GM18517 (cell line): ENCODE data around the gene SPEF1.

Experiments
- ATAC-seq: cut with Tn5 transposase; IDR thresholded peaks from one replicate; pipeline ENCODE4 v1.9.1; 2021; ENCODE audit warnings: mild to moderate bottlenecking, moderate library complexity; ENCODE audit not compliant: unreplicated experiment

Gene SPEF1

GRCh38 chr20:3767427-3768341 is 13.6 kb downstream of the SPEF1 start, which contains the start of gene ADISSP:
TSS of gene ADISSP (minus strand) at chr20:3767753. CDS start at chr20:3760100, 7,653 bp downstream.
- ATAC-seq = peak; percentile 81

- no peak for ATAC-seq
These were observed 14.2 kb downstream of the SPEF1 start for GRCh38 chr20:3767110-3767426.

- ATAC-seq = no peak
These were observed 14.7 kb downstream of the SPEF1 start for GRCh38 chr20:3766422-3767109.

- ATAC-seq = no peak
These were observed 15.9 kb downstream of the SPEF1 start for GRCh38 chr20:3765171-3765882.

GRCh38 chr20:3764659-3765058 is 16.6 kb downstream of the SPEF1 start:
- no peak for ATAC-seq

- ATAC-seq = no peak
These were observed 17.3 kb downstream of the SPEF1 start for GRCh38 chr20:3763671-3764601.

GRCh38 chr20:3760655-3761348 is 20.4 kb downstream of the SPEF1 start:
- no peak for ATAC-seq

- ATAC-seq = no peak
These were observed 21.4 kb downstream of the SPEF1 start for GRCh38 chr20:3759884-3760283.

GRCh38 chr20:3759316-3759823 is 21.9 kb downstream of the SPEF1 start:
- no peak for ATAC-seq

GRCh38 chr20:3758566-3758965 is 22.7 kb downstream of the SPEF1 start:
- no peak for ATAC-seq

GRCh38 chr20:3757268-3757667 is 24.0 kb downstream of the SPEF1 start:
- no peak for ATAC-seq

- ATAC-seq = no peak
These were observed 25.3 kb downstream of the SPEF1 start for GRCh38 chr20:3755814-3756480.

GRCh38 chr20:3755269-3755668 is 26.0 kb downstream of the SPEF1 start:
- ATAC-seq = no peak

GRCh38 chr20:3754276-3754630 is 27.0 kb downstream of the SPEF1 start:
- no peak for ATAC-seq

- no peak for ATAC-seq
These were observed 27.6 kb downstream of the SPEF1 start for GRCh38 chr20:3753501-3754275.

GRCh38 chr20:3753098-3753497 is 28.1 kb downstream of the SPEF1 start:
- ATAC-seq = no peak

- ATAC-seq = no peak
These were observed 28.9 kb downstream of the SPEF1 start for GRCh38 chr20:3752386-3752759.

- ATAC-seq = no peak
These were observed 29.4 kb downstream of the SPEF1 start for GRCh38 chr20:3751675-3752385.
